Gastroesophageal sphincter (tissue), 4 donors: ENCODE measurements around the gene CCDC106. TPM values are rescaled to one million over a fixed set of nuclear protein-coding genes. Genes with fewer than 3 reads are reported as not detected.

Source experiments
- ATAC-seq: fragments of 150-250 bp; one replicate; pipeline ENCODE4 v1.9.1; 2016; ENCODE audit warnings: mild to moderate bottlenecking, moderate library complexity
- H3K27ac ChIP-seq, 4 donors: fragments of 200-600 bp; sonication (generic) in 3 of 4; 1 replicate in 3 of 4; 2 replicates in 1 of 4; pipeline ENCODE4 v1.5.1; 2016 to 2019
- H3K27me3 ChIP-seq: fragments of 200-600 bp; sonication (generic); one replicate; pipeline ENCODE4 v1.5.1; 2019
- H3K36me3 ChIP-seq, 2 donors: fragments of 200-600 bp; sonication (generic); one replicate each; pipeline ENCODE4 v1.5.1; 2019; ENCODE audit warnings: control low read depth in 1 of 2
- H3K4me1 ChIP-seq, 3 donors: fragments of 200-600 bp; sonication (generic); 1 replicate in 2 of 3; 2 replicates in 1 of 3; pipeline ENCODE4 v1.5.1; 2016 to 2019; ENCODE audit warnings: control low read depth in 2 of 3
- H3K4me3 ChIP-seq, 2 donors: fragments of 200-600 bp; sonication (generic); one replicate each; pipeline ENCODE4 v1.5.1; 2019; ENCODE audit warnings: mild to moderate bottlenecking in 1 of 2, moderate library complexity in 1 of 2
- H3K9me3 ChIP-seq, 3 donors: fragments of 200-600 bp; sonication (generic); one replicate each; pipeline ENCODE4 v1.5.1; 2017 to 2019; ENCODE audit warnings: control low read depth in 2 of 3
- CTCF ChIP-seq, 4 experiments: fragments of 200-600 bp in 2 of 4; fragments of 450-650 bp in 2 of 4; sonication (generic) in 1 of 4; IDR thresholded peaks; one replicate each; pipeline ENCODE4 v1.5.1; 2017 to 2019; ENCODE audit warnings: antibody characterized with exemption in 4 of 4, mild to moderate bottlenecking in 2 of 4, moderate library complexity in 2 of 4
- EP300 ChIP-seq: sonication (generic); formaldehyde crosslinking; IDR thresholded peaks from one replicate; pipeline ENCODE4 v1.6.1; 2017; ENCODE audit warnings: antibody characterized with exemption, mild to moderate bottlenecking
- POLR2A ChIP-seq, 2 donors: fragments of 450-650 bp; IDR thresholded peaks; one replicate each; pipeline ENCODE4 v1.6.1; 2017; ENCODE audit warnings: antibody characterized with exemption in 2 of 2, mild to moderate bottlenecking in 2 of 2, moderate library complexity in 1 of 2
- POLR2AphosphoS5 ChIP-seq: sonication (generic); formaldehyde crosslinking; IDR thresholded peaks from one replicate; pipeline ENCODE4 v1.6.1; 2017; ENCODE audit warnings: antibody characterized with exemption
- WGBS, 2 donors: methylation state at CpG; one replicate each; pipeline ENCODE4 v1.1.5; 2018; ENCODE audit warnings: low coverage in 1 of 2; 5-methylcytosine and 5-hydroxymethylcytosine counted together
- total RNA-seq, 4 donors: library from RNA; depleted of rRNA; stranded (reverse); fragments of >200 nt; gene quantifications; one replicate each; pipeline ENCODE4 v1.1.0, GENCODE V29; 2016

The CCDC106 gene
- total RNA-seq, 4 donors from 2014 or later, result 11.4 to 28.5 (median 15.5) TPM

DNA sequence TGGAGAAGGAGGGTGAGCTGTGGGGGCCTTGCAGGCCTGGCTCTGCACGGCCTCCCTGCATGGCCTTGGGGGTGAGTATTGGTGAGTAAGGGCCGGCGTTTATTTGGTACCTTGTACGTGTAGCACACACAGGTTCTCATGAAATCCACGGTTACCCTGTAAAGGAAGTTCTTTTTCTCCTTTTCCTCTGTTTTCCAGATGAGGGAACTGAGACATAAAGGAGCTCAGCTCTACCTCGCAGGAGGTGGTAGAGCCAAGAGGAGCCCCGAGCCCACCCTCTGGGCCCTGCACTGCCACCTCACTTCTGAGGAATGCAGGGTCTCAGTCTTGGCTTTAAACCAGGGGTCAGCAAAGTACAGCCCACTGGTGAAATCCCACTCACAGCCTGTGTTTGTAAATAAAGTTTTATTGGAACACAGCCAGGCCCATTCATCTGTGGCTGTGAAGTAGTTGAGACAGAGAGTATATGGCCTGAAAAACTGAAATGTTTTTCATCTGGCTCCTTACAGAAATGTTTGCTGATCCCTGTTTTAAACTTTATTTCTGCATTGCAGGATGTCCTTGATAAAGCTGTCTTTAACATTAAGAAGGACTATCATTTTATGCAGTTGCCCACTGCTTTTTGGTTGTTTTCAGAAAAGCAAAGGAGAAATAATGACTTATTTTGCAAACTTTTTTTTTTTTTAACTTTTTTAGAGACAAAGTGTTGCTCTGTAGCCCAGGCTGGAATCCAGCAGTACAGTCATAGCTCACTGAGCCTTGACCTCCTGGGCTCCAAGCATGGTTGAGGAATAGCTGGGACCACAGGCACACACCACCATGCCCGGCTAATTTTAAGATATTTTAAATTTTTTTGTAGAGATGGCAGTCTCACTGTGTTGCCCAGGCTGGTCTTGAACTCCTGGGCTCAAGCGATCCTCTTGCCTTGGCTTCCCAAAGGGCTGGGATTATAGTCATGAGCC lies 33.4 kb downstream of the CCDC106 start:
- ATAC-seq, result no peak
- 68 to 85% methylated on average over 2 to 3 of the region's 9 CpGs for WGBS, 2 donors
- no peak for TF ChIP-seq POLR2A (IDR thresholded peaks at IDR 0.05)
- TF ChIP-seq EP300, result no peak
- TF ChIP-seq CTCF (IDR thresholded peaks at IDR 0.05), result no peak
- TF ChIP-seq POLR2AphosphoS5, result no peak
- no peaks in the 10 kb centered on the region for H3K9me3 ChIP-seq
- peaks cover 0 to 90% of the 10 kb centered on the region in 2 donors for H3K36me3 ChIP-seq
- H3K4me1 ChIP-seq, result peaks cover 0 to 64% (median 12%) of the 10 kb centered on the region in 3 donors
- no peak overlapping the region for H3K27ac ChIP-seq
- no peaks in the 10 kb centered on the region for H3K27me3 ChIP-seq
- no peak overlapping the region for H3K4me3 ChIP-seq

GRCh38 chr19:55683449-55684261 lies 35.6 kb downstream of the CCDC106 start:
- TF ChIP-seq EP300 (no peak), POLR2A (IDR thresholded peaks at IDR 0.05) (no peak), CTCF (IDR thresholded peaks at IDR 0.05) (no peak), POLR2AphosphoS5 (no peak)
- H3K27me3 ChIP-seq, result no peaks in the 10 kb centered on the region
- no peak overlapping the region for H3K27ac ChIP-seq
- 85 to 92% methylated on average over 9 to 20 of the region's 22 CpGs for WGBS, 2 donors
- peaks cover 0 to 60% (median 0%) of the 10 kb centered on the region in 3 donors for H3K4me1 ChIP-seq
- H3K36me3 ChIP-seq, result peaks cover 0 to 98% of the 10 kb centered on the region in 2 donors
- H3K4me3 ChIP-seq, result no peak overlapping the region
- no peaks in the 10 kb centered on the region for H3K9me3 ChIP-seq
- no peak for ATAC-seq

DNA sequence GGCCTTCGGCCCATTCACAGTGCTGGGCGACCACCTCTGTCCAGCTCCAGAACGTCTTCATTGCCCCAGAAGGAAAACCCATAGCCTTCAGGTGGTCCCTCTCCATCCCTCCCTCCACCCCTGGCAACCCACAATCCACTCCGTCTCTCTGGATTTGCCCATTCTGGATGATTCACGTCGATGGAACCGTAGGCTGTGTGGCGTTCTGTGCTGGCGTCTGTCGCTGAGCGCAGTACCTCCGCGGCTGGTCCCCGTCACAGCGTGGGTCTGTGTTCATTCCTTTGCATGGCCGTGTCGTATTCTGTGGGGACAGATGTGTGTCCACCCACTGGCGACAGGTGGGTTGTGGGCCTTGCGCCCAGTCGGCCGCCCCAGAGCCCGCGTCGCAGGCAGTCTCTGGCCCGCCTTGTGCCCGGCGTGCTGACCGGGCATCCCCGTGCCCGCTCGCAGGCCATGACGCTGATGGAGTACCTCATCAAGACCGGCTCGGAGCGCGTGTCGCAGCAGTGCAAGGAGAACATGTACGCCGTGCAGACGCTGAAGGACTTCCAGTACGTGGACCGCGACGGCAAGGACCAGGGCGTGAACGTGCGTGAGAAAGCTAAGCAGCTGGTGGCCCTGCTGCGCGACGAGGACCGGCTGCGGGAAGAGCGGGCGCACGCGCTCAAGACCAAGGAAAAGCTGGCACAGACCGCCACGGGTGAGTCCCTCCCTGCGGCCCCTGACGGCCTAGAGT lies 37.1 kb downstream of the CCDC106 start:
- WGBS, 2 donors, result 96% methylated on average over 13 of the region's 60 CpGs; no CpG with 5 or more reads in 1 of the 2 donors
- Histone ChIP-seq H3K4me3 (no peak overlapping the region), H3K27me3 (no peaks in the 10 kb centered on the region), H3K36me3 (peaks cover 0 to 98% of the 10 kb centered on the region in 2 donors), H3K27ac (no peak overlapping the region), H3K4me1 (peaks cover 0 to 48% (median 0%) of the 10 kb centered on the region in 3 donors), H3K9me3 (no peaks in the 10 kb centered on the region)
- ATAC-seq, result no peak
- no peak for TF ChIP-seq POLR2A (IDR thresholded peaks at IDR 0.05)
- TF ChIP-seq EP300, result no peak
- TF ChIP-seq POLR2AphosphoS5, result no peak
- no peak for TF ChIP-seq CTCF (IDR thresholded peaks at IDR 0.05)

DNA sequence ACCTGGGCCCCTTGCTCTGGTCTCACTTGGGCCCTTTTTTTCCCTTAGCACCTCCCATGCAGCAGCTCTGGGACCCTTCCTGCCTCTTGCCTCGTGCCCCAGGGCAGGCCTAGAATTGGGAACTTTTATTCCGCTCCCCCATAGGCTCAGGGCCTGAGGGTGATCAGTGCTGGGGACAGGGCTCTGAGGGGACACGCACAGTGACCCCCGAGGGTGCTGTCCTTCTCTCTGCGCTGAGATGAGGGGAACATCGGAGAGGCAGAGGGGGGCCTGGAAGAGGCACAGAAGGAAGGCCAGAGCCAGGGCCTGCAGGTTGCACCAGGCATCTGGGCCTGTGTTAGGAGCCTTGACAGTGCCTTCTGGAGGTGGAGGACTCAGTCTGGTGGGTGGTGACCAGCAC lies 37.8 kb downstream of the CCDC106 start:
- Histone ChIP-seq H3K27me3 (no peaks in the 10 kb centered on the region), H3K4me3 (no peak overlapping the region), H3K36me3 (peaks cover 0 to 98% of the 10 kb centered on the region in 2 donors), H3K9me3 (no peaks in the 10 kb centered on the region), H3K4me1 (peaks cover 0 to 42% (median 0%) of the 10 kb centered on the region in 3 donors), H3K27ac (no peak overlapping the region)
- no CpG with 5 or more reads among the region's 6 CpGs for WGBS, 2 donors
- no peak for ATAC-seq
- TF ChIP-seq EP300, result no peak
- no peak for TF ChIP-seq POLR2AphosphoS5
- TF ChIP-seq CTCF (IDR thresholded peaks at IDR 0.05), result no peak
- TF ChIP-seq POLR2A (IDR thresholded peaks at IDR 0.05), result no peak
